Activated naive CD4-positive, alpha-beta T cell treated with anti-CD3 and anti-CD28 coated beads for 36 hours (primary cell): Measurements from ENCODE around the gene FBXO28. TPM values are rescaled to one million over a fixed set of nuclear protein-coding genes. Genes with fewer than 3 reads are reported as not detected.

ENCODE experiments used
- CTCF ChIA-PET: fragments of 350-600 bp; sonication (Branson Sonifier 250); formaldehyde crosslinking; loops from one replicate; lab custom pipeline; 2021; ENCODE audit warnings: antibody characterized with exemption; lab: Charles Lee
- DNase-seq: peaks from one replicate; pipeline ENCODE4 v3.0.0-alpha.2; 2020
- H3K27ac Mint-ChIP-seq: one replicate; pipeline ENCODE4 v1.8.0; 2021; ENCODE audit warnings: mild to moderate bottlenecking, mixed read lengths
- H3K27me3 Mint-ChIP-seq: one replicate; pipeline ENCODE4 v1.8.0; 2021; ENCODE audit warnings: low read depth, mixed read lengths
- H3K36me3 Mint-ChIP-seq: one replicate; pipeline ENCODE4 v1.8.0; 2021; ENCODE audit warnings: low read depth, mixed read lengths
- H3K4me1 Mint-ChIP-seq: one replicate; pipeline ENCODE4 v1.8.0; 2021; ENCODE audit warnings: low read depth, mixed read lengths
- H3K4me3 Mint-ChIP-seq: one replicate; pipeline ENCODE4 v1.8.0; 2021; ENCODE audit warnings: mild to moderate bottlenecking, moderate library complexity, mixed read lengths
- H3K9me3 Mint-ChIP-seq: one replicate; pipeline ENCODE4 v1.8.0; 2021; ENCODE audit warnings: mixed read lengths
- intact Hi-C: fragments of 100-400 bp; cut with micrococcal nuclease; formaldehyde crosslinking; loops from one replicate; pipeline ENCODE4 v1.15.1; 2023
- total RNA-seq, 2 experiments: library from RNA; stranded (reverse); gene quantifications; one replicate each; pipeline ENCODE4 v1.2.3, GENCODE V29; 2021

The FBXO28 gene
- total RNA-seq, 2 experiments from 2014 or later, result 9.6 to 9.7 TPM

- DNase-seq, result no peak
- no peaks in the 10 kb centered on the region for H3K27me3 Mint-ChIP-seq
- intact Hi-C loops, result no loop called here
- H3K4me3 Mint-ChIP-seq, result no peak overlapping the region
- H3K4me1 Mint-ChIP-seq, result peaks cover 5% of the 10 kb centered on the region
- no peak overlapping the region for H3K27ac Mint-ChIP-seq
- CTCF ChIA-PET, result no interaction called here
- H3K36me3 Mint-ChIP-seq, result peaks cover 21% of the 10 kb centered on the region
- no peaks in the 10 kb centered on the region for H3K9me3 Mint-ChIP-seq
Observed at GRCh38 chr1:224131253-224131652, 17.3 kb downstream of the FBXO28 start.

- H3K27me3 Mint-ChIP-seq, result no peaks in the 10 kb centered on the region
- intact Hi-C loops, result no loop called here
- H3K9me3 Mint-ChIP-seq, result no peaks in the 10 kb centered on the region
- no peak overlapping the region for H3K27ac Mint-ChIP-seq
- peaks cover 2% of the 10 kb centered on the region for H3K4me1 Mint-ChIP-seq
- no peak for DNase-seq
- peaks cover 23% of the 10 kb centered on the region for H3K36me3 Mint-ChIP-seq
- CTCF ChIA-PET, result no interaction called here
- H3K4me3 Mint-ChIP-seq, result no peak overlapping the region
Observed at GRCh38 chr1:224132901-224133300, 19.0 kb downstream of the FBXO28 start.

- Mint-ChIP-seq H3K27me3 (no peaks in the 10 kb centered on the region), H3K27ac (no peak overlapping the region), H3K4me1 (peaks cover 2% of the 10 kb centered on the region), H3K9me3 (no peaks in the 10 kb centered on the region), H3K4me3 (no peak overlapping the region), H3K36me3 (peaks cover 23% of the 10 kb centered on the region)
- CTCF ChIA-PET, result no interaction called here
- intact Hi-C loops, result no loop called here
- DNase-seq, result no peak
Observed at GRCh38 chr1:224133741-224134299, 19.9 kb downstream of the FBXO28 start.

- H3K9me3 Mint-ChIP-seq, result no peaks in the 10 kb centered on the region
- H3K27ac Mint-ChIP-seq, result no peak overlapping the region
- peaks cover 7% of the 10 kb centered on the region for H3K36me3 Mint-ChIP-seq
Observed at GRCh38 chr1:224137518-224137917, 23.6 kb downstream of the FBXO28 start.

GRCh38 chr1:224138198-224138597 lies 24.3 kb downstream of the FBXO28 start:
- Mint-ChIP-seq H3K36me3 (peaks cover 7% of the 10 kb centered on the region), H3K27me3 (no peaks in the 10 kb centered on the region), H3K27ac (no peak overlapping the region), H3K4me3 (no peak overlapping the region), H3K9me3 (no peaks in the 10 kb centered on the region), H3K4me1 (no peaks in the 10 kb centered on the region)
- CTCF ChIA-PET, result interaction anchor here (0.6 to 1.1 kb wide), 3 partner anchors 13 to 198 kb away, joined by 3 to 4 read pairs (median 3); no protein-coding TSS in a partner anchor
- intact Hi-C loops, result no loop called here
- DNase-seq, result no peak

More at GRCh38 chr1:224137518-224137917, 23.6 kb downstream of the FBXO28 start:
- Mint-ChIP-seq H3K27me3 (no peaks in the 10 kb centered on the region), H3K4me3 (no peak overlapping the region), H3K4me1 (peaks cover 2% of the 10 kb centered on the region)
- CTCF ChIA-PET, result interaction anchor here (0.7 to 1.1 kb wide), 2 partner anchors 21 to 111 kb away, joined by 3 to 4 read pairs; no protein-coding TSS in a partner anchor
- no peak for DNase-seq
- intact Hi-C loops, result no loop called here

- Mint-ChIP-seq H3K36me3 (peaks cover 6% of the 10 kb centered on the region), H3K27me3 (no peaks in the 10 kb centered on the region), H3K9me3 (no peaks in the 10 kb centered on the region), H3K4me3 (no peak overlapping the region), H3K4me1 (no peaks in the 10 kb centered on the region), H3K27ac (no peak overlapping the region)
- intact Hi-C loops, result no loop called here
- DNase-seq, result no peak
- CTCF ChIA-PET, result no interaction called here
Observed at GRCh38 chr1:224141693-224142092, 27.8 kb downstream of the FBXO28 start.

GRCh38 chr1:224149709-224150108 lies 35.8 kb downstream of the FBXO28 start:
- DNase-seq, result no peak
- no peak overlapping the region for H3K27ac Mint-ChIP-seq
- CTCF ChIA-PET, result interaction anchor here (0.8 kb wide), 1 partner anchor 31 kb away, joined by 5 read pairs; no protein-coding TSS in a partner anchor

GRCh38 chr1:224151117-224151516 lies 37.2 kb downstream of the FBXO28 start:
- Mint-ChIP-seq H3K36me3 (peaks cover 5% of the 10 kb centered on the region), H3K27me3 (no peaks in the 10 kb centered on the region), H3K4me1 (peaks cover 4% of the 10 kb centered on the region), H3K4me3 (no peak overlapping the region), H3K27ac (no peak overlapping the region), H3K9me3 (no peaks in the 10 kb centered on the region)
- DNase-seq, result no peak
- intact Hi-C loops, result no loop called here
- CTCF ChIA-PET, result interaction anchor here (0.6 to 1.1 kb wide), 4 partner anchors 13 to 118 kb away, joined by 3 to 4 read pairs (median 4); no protein-coding TSS in a partner anchor

More at GRCh38 chr1:224149709-224150108, 35.8 kb downstream of the FBXO28 start:
- peaks cover 4% of the 10 kb centered on the region for H3K4me1 Mint-ChIP-seq
- no peak overlapping the region for H3K4me3 Mint-ChIP-seq
- H3K9me3 Mint-ChIP-seq, result no peaks in the 10 kb centered on the region
- intact Hi-C loops, result no loop called here
- no peaks in the 10 kb centered on the region for H3K27me3 Mint-ChIP-seq
- H3K36me3 Mint-ChIP-seq, result peaks cover 4% of the 10 kb centered on the region

- no peak overlapping the region for H3K4me3 Mint-ChIP-seq
- H3K36me3 Mint-ChIP-seq, result peaks cover 11% of the 10 kb centered on the region
- no peak overlapping the region for H3K27ac Mint-ChIP-seq
- no peaks in the 10 kb centered on the region for H3K9me3 Mint-ChIP-seq
- no peaks in the 10 kb centered on the region for H3K4me1 Mint-ChIP-seq
- CTCF ChIA-PET, result no interaction called here
- no peak for DNase-seq
- intact Hi-C loops, result no loop called here
- no peaks in the 10 kb centered on the region for H3K27me3 Mint-ChIP-seq
Observed at GRCh38 chr1:224157316-224157715, 43.4 kb downstream of the FBXO28 start.

GRCh38 chr1:224159541-224159940 lies 45.6 kb downstream of the FBXO28 start:
- H3K4me1 Mint-ChIP-seq, result no peaks in the 10 kb centered on the region
- intact Hi-C loops, result no loop called here
- no peak overlapping the region for H3K27ac Mint-ChIP-seq
- H3K27me3 Mint-ChIP-seq, result no peaks in the 10 kb centered on the region
- CTCF ChIA-PET, result interaction anchor here (0.5 to 1.8 kb wide), 2 partner anchors 9 to 37 kb away, joined by 3 to 6 read pairs; no protein-coding TSS in a partner anchor
- no peak for DNase-seq
- no peak overlapping the region for H3K4me3 Mint-ChIP-seq
- peaks cover 11% of the 10 kb centered on the region for H3K36me3 Mint-ChIP-seq
- no peaks in the 10 kb centered on the region for H3K9me3 Mint-ChIP-seq

- DNase-seq, result no peak
- Mint-ChIP-seq H3K36me3 (peaks cover 11% of the 10 kb centered on the region), H3K4me1 (no peaks in the 10 kb centered on the region), H3K27ac (no peak overlapping the region), H3K27me3 (no peaks in the 10 kb centered on the region), H3K4me3 (no peak overlapping the region), H3K9me3 (no peaks in the 10 kb centered on the region)
- CTCF ChIA-PET, result no interaction called here
- intact Hi-C loops, result no loop called here
Observed at GRCh38 chr1:224160171-224160682, 46.3 kb downstream of the FBXO28 start.

- intact Hi-C loops, result no loop called here
- Mint-ChIP-seq H3K27ac (no peak overlapping the region), H3K9me3 (no peaks in the 10 kb centered on the region), H3K4me1 (no peaks in the 10 kb centered on the region), H3K27me3 (no peaks in the 10 kb centered on the region), H3K4me3 (no peak overlapping the region), H3K36me3 (peaks cover 9% of the 10 kb centered on the region)
- CTCF ChIA-PET, result interaction anchor here (1.9 kb wide), 1 partner anchor 10 kb away, joined by 6 read pairs; no protein-coding TSS in a partner anchor
- no peak for DNase-seq
Observed at GRCh38 chr1:224162768-224163167, 48.9 kb downstream of the FBXO28 start.

GRCh38 chr1:224163311-224163710 lies 49.4 kb downstream of the FBXO28 start:
- no peaks in the 10 kb centered on the region for H3K9me3 Mint-ChIP-seq
- intact Hi-C loops, result no loop called here
- no peaks in the 10 kb centered on the region for H3K27me3 Mint-ChIP-seq
- H3K27ac Mint-ChIP-seq, result no peak overlapping the region
- peaks cover 7% of the 10 kb centered on the region for H3K36me3 Mint-ChIP-seq
- no peak overlapping the region for H3K4me3 Mint-ChIP-seq
- H3K4me1 Mint-ChIP-seq, result no peaks in the 10 kb centered on the region
- no peak for DNase-seq
- CTCF ChIA-PET, result interaction anchor here (1.9 kb wide), 1 partner anchor 10 kb away, joined by 6 read pairs; no protein-coding TSS in a partner anchor
